Measurements from ENCODE around the gene SENP8.

- TF ChIP-seq CTCF (IDR thresholded peaks at IDR 0.05; ENCODE audit: low read depth, low read length, missing input control), result no peak
- no peak for TF ChIP-seq JUND (IDR thresholded peaks at IDR 0.05)
- TF ChIP-seq YY1 (IDR thresholded peaks at IDR 0.05), result no peak
- no peak for TF ChIP-seq TAF1 (conservative IDR thresholded peaks at IDR 0.05)
- no peak for TF ChIP-seq MAX (IDR thresholded peaks at IDR 0.05)
- TF ChIP-seq HNF4A (conservative IDR thresholded peaks at IDR 0.05), result no peak
- TF ChIP-seq ZBTB33 (IDR thresholded peaks at IDR 0.05), result no peak
- TF ChIP-seq GABPA (IDR thresholded peaks at IDR 0.05 in 1 of 2, conservative IDR thresholded peaks at IDR 0.05 in 1 of 2), result no peak
- no peak for TF ChIP-seq SP1 (IDR thresholded peaks at IDR 0.05)
- TF ChIP-seq HNF4G (IDR thresholded peaks at IDR 0.05), result no peak
- no peak for TF ChIP-seq EGR1 (IDR thresholded peaks at IDR 0.05; ENCODE audit: low read depth in 2 of 2)
- TF ChIP-seq FOXA1 (IDR thresholded peaks at IDR 0.05), result no peak
Measured at GRCh38 chr15:72105111-72105510, 13.1 kb upstream of the SENP8 start.
